ENCODE measurements around the gene KIR2DL1. TPM values are rescaled to one million over a fixed set of nuclear protein-coding genes. Genes with fewer than 3 reads are reported as not detected.
"Not testable (repeated sequence)": the region's sequence is repeated elsewhere in the genome, so short reads cannot be mapped to it uniquely, and the experiment has no call there.

The KIR2DL1 gene
- total RNA-seq, 1 donor from 2014 or later = not detected

- H3K9ac ChIP-seq (ENCODE audit: low read length); H3K36me3 ChIP-seq (ENCODE audit: insufficient read depth, low read length); H3K27ac Mint-ChIP-seq (ENCODE audit: unreplicated experiment); H3K4me1 ChIP-seq (ENCODE audit: insufficient read depth, low read length); H3K4me2 ChIP-seq (ENCODE audit: low read length); H3K27me3 Mint-ChIP-seq (ENCODE audit: low read depth, unreplicated experiment); H4K20me1 ChIP-seq (ENCODE audit: insufficient read depth, low read length); H3K9me3 ChIP-seq (ENCODE audit: insufficient read depth, low read depth, low read length); DNase-seq (ENCODE audit: low read depth); H3K4me1 Mint-ChIP-seq (ENCODE audit: low read depth, unreplicated experiment); H3K4me3 Mint-ChIP-seq (ENCODE audit: unreplicated experiment); H3K36me3 Mint-ChIP-seq (ENCODE audit: low read depth, unreplicated experiment); H2AFZ ChIP-seq (ENCODE audit: low read depth, low read length); H3K79me2 ChIP-seq (ENCODE audit: insufficient read depth, low read length); H3K4me3 ChIP-seq (ENCODE audit: insufficient read depth, low read depth, low read length); H3K27me3 ChIP-seq (ENCODE audit: insufficient read depth, low read length); FAIRE-seq; H3K27ac ChIP-seq (ENCODE audit: low read depth, low read length): not testable (repeated sequence)
- peaks cover 33% of the 10 kb centered on the region for H3K9me3 Mint-ChIP-seq (ENCODE audit: unreplicated experiment)
Measured at GRCh38 chr19:54770511-54770910, 918 bp downstream of the KIR2DL1 start.

DNA sequence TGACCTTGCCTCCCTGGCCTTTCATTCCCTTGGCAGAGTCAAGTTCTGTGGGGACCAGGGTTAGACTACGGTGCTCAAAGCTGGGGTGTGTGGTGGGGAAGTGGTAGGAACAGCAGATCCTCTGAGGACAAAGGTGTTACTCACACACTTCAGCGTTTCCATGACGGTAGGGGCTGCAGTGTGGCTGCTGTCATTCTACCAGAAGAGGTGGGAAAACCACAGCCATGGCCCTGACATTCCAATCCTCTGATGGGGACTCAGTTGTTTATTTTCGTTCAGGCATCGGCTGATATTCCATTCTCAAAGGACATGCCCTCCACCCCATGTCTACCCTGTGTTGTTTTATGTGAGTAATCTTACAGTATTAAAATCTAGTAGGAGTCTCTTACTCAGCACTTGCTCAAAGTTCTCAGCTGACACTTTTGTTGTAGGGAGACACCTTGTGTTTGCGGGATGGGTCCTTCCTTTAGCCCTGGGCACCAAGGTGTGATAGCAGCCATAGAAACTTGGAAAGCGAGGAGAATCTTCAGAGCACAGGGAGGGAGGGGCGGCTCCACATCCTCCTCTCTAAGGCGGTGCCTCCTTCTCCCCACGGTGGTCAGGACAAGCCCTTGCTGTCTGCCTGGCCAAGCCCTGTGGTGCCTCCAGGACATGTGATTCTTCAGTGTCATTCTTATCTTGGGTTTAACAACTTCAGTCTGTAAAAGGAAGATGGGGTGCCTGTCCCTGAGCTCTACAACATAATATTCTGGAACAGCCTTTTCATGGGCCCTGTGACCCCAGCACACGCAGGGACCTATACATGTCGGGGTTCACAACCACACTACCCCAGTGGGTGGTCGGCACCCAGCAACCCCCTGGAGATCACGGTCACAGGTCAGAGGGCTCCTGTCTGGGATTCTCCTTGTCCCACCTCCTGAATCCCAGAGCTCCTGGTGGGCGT is 1.7 kb downstream of the KIR2DL1 start:
- H3K27ac Mint-ChIP-seq (ENCODE audit: unreplicated experiment); H3K27ac ChIP-seq (ENCODE audit: low read depth, low read length); H3K4me3 Mint-ChIP-seq (ENCODE audit: unreplicated experiment); H3K4me1 Mint-ChIP-seq (ENCODE audit: low read depth, unreplicated experiment); H4K20me1 ChIP-seq (ENCODE audit: insufficient read depth, low read length); H3K4me2 ChIP-seq (ENCODE audit: low read length); H3K4me1 ChIP-seq (ENCODE audit: insufficient read depth, low read length); H3K27me3 Mint-ChIP-seq (ENCODE audit: low read depth, unreplicated experiment); H3K36me3 ChIP-seq (ENCODE audit: insufficient read depth, low read length); H2AFZ ChIP-seq (ENCODE audit: low read depth, low read length); H3K27me3 ChIP-seq (ENCODE audit: insufficient read depth, low read length); H3K79me2 ChIP-seq (ENCODE audit: insufficient read depth, low read length); DNase-seq (ENCODE audit: low read depth); H3K36me3 Mint-ChIP-seq (ENCODE audit: low read depth, unreplicated experiment); H3K9ac ChIP-seq (ENCODE audit: low read length); FAIRE-seq; H3K4me3 ChIP-seq (ENCODE audit: insufficient read depth, low read depth, low read length); H3K9me3 ChIP-seq (ENCODE audit: insufficient read depth, low read depth, low read length): not testable (repeated sequence)
- peaks cover 33% of the 10 kb centered on the region for H3K9me3 Mint-ChIP-seq (ENCODE audit: unreplicated experiment)

GRCh38 chr19:54772666-54773065 is 3.1 kb downstream of the KIR2DL1 start:
- FAIRE-seq; H4K20me1 ChIP-seq (ENCODE audit: insufficient read depth, low read length); H3K9ac ChIP-seq (ENCODE audit: low read length); H3K27ac ChIP-seq (ENCODE audit: low read depth, low read length); H3K4me2 ChIP-seq (ENCODE audit: low read length); H2AFZ ChIP-seq (ENCODE audit: low read depth, low read length); H3K4me3 ChIP-seq (ENCODE audit: insufficient read depth, low read depth, low read length); H3K4me1 Mint-ChIP-seq (ENCODE audit: low read depth, unreplicated experiment); H3K9me3 ChIP-seq (ENCODE audit: insufficient read depth, low read depth, low read length); H3K36me3 ChIP-seq (ENCODE audit: insufficient read depth, low read length); H3K79me2 ChIP-seq (ENCODE audit: insufficient read depth, low read length); H3K4me3 Mint-ChIP-seq (ENCODE audit: unreplicated experiment); DNase-seq (ENCODE audit: low read depth); H3K27me3 Mint-ChIP-seq (ENCODE audit: low read depth, unreplicated experiment); H3K27me3 ChIP-seq (ENCODE audit: insufficient read depth, low read length); H3K36me3 Mint-ChIP-seq (ENCODE audit: low read depth, unreplicated experiment); H3K4me1 ChIP-seq (ENCODE audit: insufficient read depth, low read length); H3K27ac Mint-ChIP-seq (ENCODE audit: unreplicated experiment): not testable (repeated sequence)
- H3K9me3 Mint-ChIP-seq (ENCODE audit: unreplicated experiment) = peaks cover 26% of the 10 kb centered on the region

- peaks cover 17% of the 10 kb centered on the region for H3K9me3 Mint-ChIP-seq (ENCODE audit: unreplicated experiment)
- not testable (repeated sequence) for H3K9me3 ChIP-seq (ENCODE audit: insufficient read depth, low read depth, low read length); H3K27me3 ChIP-seq (ENCODE audit: insufficient read depth, low read length); H3K4me1 ChIP-seq (ENCODE audit: insufficient read depth, low read length); H4K20me1 ChIP-seq (ENCODE audit: insufficient read depth, low read length); H3K27ac Mint-ChIP-seq (ENCODE audit: unreplicated experiment); DNase-seq (ENCODE audit: low read depth); H3K4me1 Mint-ChIP-seq (ENCODE audit: low read depth, unreplicated experiment); H2AFZ ChIP-seq (ENCODE audit: low read depth, low read length); FAIRE-seq; H3K4me3 Mint-ChIP-seq (ENCODE audit: unreplicated experiment); H3K27ac ChIP-seq (ENCODE audit: low read depth, low read length); H3K79me2 ChIP-seq (ENCODE audit: insufficient read depth, low read length); H3K9ac ChIP-seq (ENCODE audit: low read length); H3K27me3 Mint-ChIP-seq (ENCODE audit: low read depth, unreplicated experiment); H3K36me3 Mint-ChIP-seq (ENCODE audit: low read depth, unreplicated experiment); H3K36me3 ChIP-seq (ENCODE audit: insufficient read depth, low read length); H3K4me2 ChIP-seq (ENCODE audit: low read length); H3K4me3 ChIP-seq (ENCODE audit: insufficient read depth, low read depth, low read length)
Measured at GRCh38 chr19:54775095-54775815, 5.7 kb downstream of the KIR2DL1 start.

- not testable (repeated sequence) for H3K36me3 ChIP-seq (ENCODE audit: insufficient read depth, low read length); H3K27ac ChIP-seq (ENCODE audit: low read depth, low read length); H3K9ac ChIP-seq (ENCODE audit: low read length); H3K27ac Mint-ChIP-seq (ENCODE audit: unreplicated experiment); H3K4me3 Mint-ChIP-seq (ENCODE audit: unreplicated experiment); H3K4me1 ChIP-seq (ENCODE audit: insufficient read depth, low read length); H3K4me1 Mint-ChIP-seq (ENCODE audit: low read depth, unreplicated experiment); H3K9me3 ChIP-seq (ENCODE audit: insufficient read depth, low read depth, low read length); H2AFZ ChIP-seq (ENCODE audit: low read depth, low read length); H3K27me3 Mint-ChIP-seq (ENCODE audit: low read depth, unreplicated experiment); H3K36me3 Mint-ChIP-seq (ENCODE audit: low read depth, unreplicated experiment); H3K27me3 ChIP-seq (ENCODE audit: insufficient read depth, low read length); H4K20me1 ChIP-seq (ENCODE audit: insufficient read depth, low read length); H3K4me3 ChIP-seq (ENCODE audit: insufficient read depth, low read depth, low read length); H3K4me2 ChIP-seq (ENCODE audit: low read length); DNase-seq (ENCODE audit: low read depth); H3K79me2 ChIP-seq (ENCODE audit: insufficient read depth, low read length); FAIRE-seq
- H3K9me3 Mint-ChIP-seq (ENCODE audit: unreplicated experiment) = peaks cover 13% of the 10 kb centered on the region
Measured at GRCh38 chr19:54775830-54776229, 6.2 kb downstream of the KIR2DL1 start.

DNA sequence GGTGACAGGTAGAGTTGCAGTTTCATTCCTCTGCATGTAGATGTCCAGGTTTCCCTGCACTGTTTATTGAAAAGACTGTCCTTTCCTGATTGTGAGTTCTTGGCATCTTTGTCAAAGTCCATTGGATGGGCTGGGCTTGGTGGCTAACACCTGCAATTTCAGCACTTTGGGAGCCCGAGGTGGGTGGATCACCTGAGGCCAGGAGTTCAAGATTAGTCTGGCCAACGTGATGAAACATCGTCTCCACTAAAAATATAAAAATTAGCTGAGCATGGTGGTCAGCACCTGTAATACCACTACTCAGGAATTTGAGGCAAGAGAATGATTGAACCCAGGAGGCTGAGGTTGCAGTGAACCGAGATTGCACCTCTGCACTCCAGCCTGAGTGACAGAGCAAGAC is 8.3 kb downstream of the KIR2DL1 start:
- H3K79me2 ChIP-seq (ENCODE audit: insufficient read depth, low read length); DNase-seq (ENCODE audit: low read depth); H4K20me1 ChIP-seq (ENCODE audit: insufficient read depth, low read length); H3K36me3 ChIP-seq (ENCODE audit: insufficient read depth, low read length); H3K9ac ChIP-seq (ENCODE audit: low read length); H3K9me3 ChIP-seq (ENCODE audit: insufficient read depth, low read depth, low read length); H3K4me1 Mint-ChIP-seq (ENCODE audit: low read depth, unreplicated experiment); H3K27me3 ChIP-seq (ENCODE audit: insufficient read depth, low read length); H3K4me1 ChIP-seq (ENCODE audit: insufficient read depth, low read length); H3K4me2 ChIP-seq (ENCODE audit: low read length); H3K27ac Mint-ChIP-seq (ENCODE audit: unreplicated experiment); H3K4me3 Mint-ChIP-seq (ENCODE audit: unreplicated experiment); H3K27me3 Mint-ChIP-seq (ENCODE audit: low read depth, unreplicated experiment); H3K36me3 Mint-ChIP-seq (ENCODE audit: low read depth, unreplicated experiment); H2AFZ ChIP-seq (ENCODE audit: low read depth, low read length); FAIRE-seq; H3K4me3 ChIP-seq (ENCODE audit: insufficient read depth, low read depth, low read length); H3K27ac ChIP-seq (ENCODE audit: low read depth, low read length): not testable (repeated sequence)
- H3K9me3 Mint-ChIP-seq (ENCODE audit: unreplicated experiment) = peaks cover 13% of the 10 kb centered on the region

Data from astrocyte (in vitro differentiated cells and primary cell).